HT-29 (cell line): ENCODE data around the gene LGALS7B. TPM values are rescaled to one million over a fixed set of nuclear protein-coding genes. Genes with fewer than 3 reads are reported as not detected.
"Not testable (repeated sequence)": the region's sequence is repeated elsewhere in the genome, so short reads cannot be mapped to it uniquely, and the experiment has no call there.

ENCODE experiments used
- DNase-seq: peaks from one replicate; pipeline ENCODE4 v3.0.0-alpha.2; 2015; ENCODE audit warnings: low spot score
- total RNA-seq: library from RNA; depleted of rRNA; stranded (reverse); fragments of >200 nt; shearing (Covaris generic); gene quantifications from 2 replicates; pipeline ENCODE4 v1.2.3, GENCODE V29; 2014

LGALS7B gene
- total RNA-seq, 1 experiment from 2014 or later = not detected

DNA sequence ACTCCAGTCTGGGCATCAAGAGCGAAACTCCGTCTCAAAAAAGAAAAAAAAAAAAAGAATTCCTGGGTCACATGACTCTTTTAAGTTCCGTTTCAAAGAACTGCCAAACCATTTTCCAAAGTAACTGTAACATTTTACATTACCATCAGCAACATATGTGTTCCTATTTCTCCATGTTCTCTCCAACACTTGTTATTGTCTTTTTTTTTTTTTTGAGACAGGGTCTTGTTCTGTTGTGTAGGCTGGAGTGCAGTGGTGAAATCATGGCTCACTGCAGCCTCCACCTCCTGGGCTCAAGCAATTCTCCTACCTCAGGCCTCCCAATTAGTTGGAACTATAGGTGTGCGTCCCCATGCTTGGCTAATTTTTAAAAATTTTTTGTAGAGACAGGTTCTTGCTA, 6.5 kb downstream of the LGALS7B start:
- no peak for DNase-seq

DNA sequence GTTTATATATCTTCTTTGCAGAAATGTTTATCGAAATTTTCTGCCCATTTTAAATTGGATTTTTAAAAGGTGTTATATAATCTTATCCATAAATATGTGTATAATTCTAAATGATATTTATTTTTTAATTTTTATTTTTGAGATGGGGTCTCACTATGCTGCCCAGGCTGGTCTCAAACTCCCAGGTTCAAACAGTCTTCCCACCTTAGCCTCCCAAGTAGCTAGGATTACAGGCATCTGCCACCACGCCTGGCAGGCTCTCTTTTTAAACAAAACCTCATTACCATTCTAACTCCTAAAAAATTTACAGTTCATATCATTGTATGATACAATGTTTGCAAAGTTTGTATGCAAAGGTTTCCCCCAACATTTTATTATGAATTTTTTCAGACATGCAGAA, 7.2 kb downstream of the LGALS7B start:
- DNase-seq = no peak

DNA sequence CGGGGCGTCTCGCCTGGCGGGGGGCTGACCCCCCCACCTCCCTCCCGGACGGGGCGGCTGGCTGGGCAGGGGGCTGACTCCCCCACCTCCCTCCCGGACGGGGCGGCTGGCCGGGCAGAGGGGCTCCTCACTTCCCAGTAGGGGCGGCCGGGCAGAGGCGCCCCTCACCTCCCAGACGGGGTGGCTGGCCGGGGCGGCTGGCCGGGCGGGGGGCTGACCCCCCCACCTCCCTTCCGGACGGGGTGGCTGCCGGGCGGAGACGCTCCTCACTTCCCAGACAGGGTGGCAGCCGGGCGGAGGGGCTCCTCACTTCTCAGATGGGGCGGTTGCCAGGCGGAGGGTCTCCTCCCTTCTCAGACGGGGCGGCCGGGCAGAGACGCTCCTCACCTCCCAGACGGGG, 8.8 kb downstream of the LGALS7B start:
- not testable (repeated sequence) for DNase-seq

DNA sequence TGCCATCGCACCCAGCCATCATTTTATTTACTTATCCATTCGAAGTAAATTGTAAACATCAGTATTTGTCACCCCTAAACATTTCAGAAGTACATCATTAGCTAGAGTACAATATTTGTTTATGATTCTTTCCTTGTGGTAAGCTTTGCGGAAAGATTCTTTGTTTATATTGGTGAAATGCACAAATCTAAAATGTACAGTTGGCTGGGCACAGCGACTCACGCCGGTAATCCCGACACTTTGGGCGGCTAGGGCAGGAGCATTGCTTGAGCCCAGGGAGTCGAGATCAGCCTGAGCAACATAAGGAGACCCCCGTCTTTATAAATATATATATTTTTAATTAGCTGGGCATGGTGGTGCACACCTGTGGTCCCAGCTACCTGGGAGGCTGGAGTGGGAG, 10.1 kb downstream of the LGALS7B start:
- DNase-seq = no peak

DNA sequence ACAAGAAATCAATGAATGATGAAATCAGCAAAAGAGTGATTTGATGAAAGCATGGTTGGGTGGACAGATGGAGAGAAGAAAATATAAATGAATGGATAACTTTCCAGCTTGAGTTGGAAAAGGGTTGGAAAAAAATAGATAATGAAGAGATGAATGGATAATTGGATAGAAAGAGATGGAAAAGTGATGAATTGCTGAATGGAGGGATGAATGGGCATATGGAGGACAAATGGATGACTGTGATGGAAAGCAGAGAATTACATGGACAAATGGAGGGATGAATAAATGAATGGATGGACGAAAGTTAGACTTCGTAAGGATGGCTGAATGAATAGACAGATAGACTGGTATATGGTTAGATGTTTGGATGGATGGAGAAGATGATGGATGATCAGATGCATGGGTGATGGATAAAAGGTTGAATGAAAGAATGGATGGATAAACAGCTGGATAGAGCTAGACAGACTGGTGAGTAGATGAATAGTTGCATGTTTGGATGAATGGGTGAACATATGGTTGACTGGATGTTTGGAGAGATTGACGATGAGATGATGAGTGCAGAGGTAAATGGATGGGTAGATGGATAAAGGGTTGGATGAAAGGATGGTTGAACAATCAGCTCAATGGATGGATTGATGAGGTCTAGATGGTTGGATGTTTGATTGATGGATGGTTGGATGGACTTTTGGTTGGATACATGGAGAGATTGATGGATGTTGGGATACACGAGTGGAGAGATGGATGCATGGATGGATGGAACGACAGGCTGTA, 11.8 kb downstream of the LGALS7B start:
- no peak for DNase-seq

DNA sequence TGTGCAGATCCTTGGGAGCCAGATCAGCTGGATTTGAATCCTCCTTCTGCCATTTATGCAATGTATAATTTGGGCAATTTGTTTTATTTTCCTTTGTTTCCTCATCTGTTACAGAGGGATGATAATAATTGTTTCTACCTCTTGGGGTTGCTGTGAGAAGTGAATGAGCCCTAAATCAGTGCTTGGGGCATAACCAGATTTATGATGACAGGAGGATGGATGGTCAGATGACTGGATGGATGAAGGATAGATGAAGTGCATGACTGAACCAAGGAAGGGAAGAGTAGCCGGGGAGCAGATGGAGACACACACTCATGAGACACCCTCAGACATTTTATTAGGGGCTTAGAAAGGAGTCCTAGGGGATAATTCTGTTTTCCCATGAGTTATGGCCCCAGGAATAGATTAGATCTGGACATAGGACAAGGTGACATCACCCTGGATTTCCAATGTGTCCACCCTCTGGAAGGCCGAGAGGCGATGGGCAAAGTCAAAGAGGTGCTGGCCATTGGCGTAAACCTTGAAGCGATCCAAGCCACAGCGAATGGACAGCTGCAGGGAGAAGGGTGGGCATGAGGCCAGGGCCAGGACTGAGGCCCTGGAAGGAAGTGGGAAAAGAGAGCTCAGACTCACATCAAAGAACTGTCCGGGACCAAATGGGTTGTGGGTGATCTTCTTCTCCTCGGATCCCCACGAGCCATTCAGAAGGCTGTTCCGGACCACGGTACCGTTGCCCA, 12.5 kb downstream of the LGALS7B start:
- DNase-seq = no peak

DNA sequence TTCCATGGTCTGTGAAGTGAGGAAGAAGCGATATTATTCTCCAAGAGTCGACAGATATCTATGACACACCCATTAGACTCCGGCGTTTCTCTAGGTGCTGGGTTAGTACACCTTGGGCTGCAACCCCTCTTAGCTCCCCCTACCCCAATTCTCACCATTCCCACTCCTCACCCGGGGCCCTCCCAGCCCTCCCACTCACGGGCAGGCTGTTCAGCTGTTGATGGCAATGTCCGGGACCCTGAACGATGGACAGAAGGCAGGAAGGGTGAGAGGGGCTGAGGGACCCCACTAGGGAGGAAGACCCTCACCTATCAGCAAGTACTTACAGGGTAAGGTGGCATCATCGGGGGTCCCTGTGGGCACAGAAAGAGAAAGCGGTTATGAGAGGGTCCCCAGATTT, 14.5 kb downstream of the LGALS7B start:
- DNase-seq = no peak

DNA sequence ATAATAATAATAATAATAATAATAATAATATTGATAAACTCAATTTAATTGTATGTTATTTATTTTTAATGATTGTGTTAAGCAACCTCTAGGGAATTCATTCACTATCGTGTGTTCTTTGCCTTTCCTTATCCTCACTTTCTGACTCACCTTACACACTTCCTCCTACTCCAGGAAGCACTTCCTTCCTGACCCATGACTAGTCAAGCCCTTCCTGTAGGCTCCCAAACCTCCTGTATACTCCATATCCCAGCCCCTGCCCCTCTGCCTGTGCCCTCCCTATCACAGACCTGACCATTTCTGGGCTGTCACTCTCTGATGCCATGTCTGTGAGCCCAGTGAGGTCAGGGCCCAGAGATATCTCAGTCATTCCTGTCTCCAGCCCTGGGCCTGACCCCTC, 16.2 kb downstream of the LGALS7B start:
- DNase-seq = no peak

DNA sequence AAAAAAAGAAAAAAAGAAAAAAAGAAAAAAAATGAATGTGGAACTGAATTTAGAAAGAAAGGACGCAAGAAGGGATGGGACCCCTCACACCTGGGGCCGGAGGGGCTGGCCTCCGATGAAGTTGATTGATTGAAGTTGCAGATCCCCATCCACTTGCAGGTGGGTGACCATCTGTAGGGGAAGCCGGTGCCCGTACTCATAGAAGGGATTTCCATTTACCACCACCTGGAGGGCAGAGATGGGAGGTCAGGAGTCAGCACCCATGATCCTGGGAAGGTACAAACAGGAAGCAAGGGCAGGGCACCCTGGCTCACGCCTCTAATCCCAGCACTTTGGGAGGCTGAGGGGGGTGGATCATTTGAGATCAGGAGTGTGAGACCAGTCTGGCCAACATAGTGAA, 17.4 kb downstream of the LGALS7B start:
- DNase-seq = no peak

DNA sequence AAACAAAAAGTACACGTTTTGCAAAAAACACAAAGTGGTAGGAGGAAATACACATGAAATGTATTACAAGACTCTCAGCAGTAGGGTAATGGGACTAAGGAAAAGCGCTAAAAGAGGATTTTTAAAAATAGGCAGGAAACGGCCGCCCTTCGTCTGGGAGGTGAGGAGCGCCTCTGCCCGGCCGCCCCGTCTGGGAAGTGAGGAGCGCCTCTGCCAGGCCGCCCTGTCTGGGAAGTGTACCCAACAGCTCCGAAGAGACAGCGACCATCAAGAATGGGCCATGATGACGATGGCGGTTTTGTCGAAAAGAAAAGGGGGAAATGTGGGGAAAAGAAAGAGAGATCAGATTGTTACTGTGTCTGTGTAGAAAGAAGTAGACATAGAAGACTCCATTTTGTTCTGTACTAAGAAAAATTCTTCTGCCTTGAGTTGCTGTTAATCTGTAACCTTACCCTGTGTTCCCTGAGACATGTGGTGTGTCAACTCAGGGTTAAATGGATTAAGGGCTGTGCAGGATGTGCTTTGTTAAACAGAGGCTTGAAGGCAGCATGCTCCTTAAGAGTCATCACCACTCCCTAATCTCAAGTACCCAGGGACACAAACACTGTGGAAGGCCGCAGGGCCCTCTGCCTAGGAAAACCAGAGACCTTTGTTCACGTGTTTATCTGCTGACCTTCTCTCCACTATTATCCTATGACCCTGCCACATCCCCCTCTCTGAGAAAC, 18.5 kb downstream of the LGALS7B start:
- not testable (repeated sequence) for DNase-seq

DNA sequence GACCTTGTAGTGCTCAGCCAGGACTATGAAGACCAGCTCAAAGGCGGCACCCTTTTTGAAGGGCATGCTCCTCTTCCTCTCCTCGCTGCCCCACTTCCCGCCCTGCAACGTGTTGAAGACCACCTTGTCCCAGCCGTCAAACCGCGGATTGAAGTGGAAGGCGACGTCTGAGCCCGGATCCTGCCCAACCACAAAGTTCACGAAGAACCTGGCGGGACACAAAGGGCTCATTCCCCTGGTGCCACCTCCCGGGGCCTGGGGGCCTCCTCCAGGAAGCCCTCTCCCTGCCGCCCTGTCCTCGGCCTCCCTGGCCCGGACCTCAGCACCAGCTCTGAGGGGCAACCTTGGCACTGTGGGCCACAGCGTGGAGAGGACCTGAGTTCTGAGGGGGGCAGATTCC, 19.7 kb downstream of the LGALS7B start:
- DNase-seq = no peak

DNA sequence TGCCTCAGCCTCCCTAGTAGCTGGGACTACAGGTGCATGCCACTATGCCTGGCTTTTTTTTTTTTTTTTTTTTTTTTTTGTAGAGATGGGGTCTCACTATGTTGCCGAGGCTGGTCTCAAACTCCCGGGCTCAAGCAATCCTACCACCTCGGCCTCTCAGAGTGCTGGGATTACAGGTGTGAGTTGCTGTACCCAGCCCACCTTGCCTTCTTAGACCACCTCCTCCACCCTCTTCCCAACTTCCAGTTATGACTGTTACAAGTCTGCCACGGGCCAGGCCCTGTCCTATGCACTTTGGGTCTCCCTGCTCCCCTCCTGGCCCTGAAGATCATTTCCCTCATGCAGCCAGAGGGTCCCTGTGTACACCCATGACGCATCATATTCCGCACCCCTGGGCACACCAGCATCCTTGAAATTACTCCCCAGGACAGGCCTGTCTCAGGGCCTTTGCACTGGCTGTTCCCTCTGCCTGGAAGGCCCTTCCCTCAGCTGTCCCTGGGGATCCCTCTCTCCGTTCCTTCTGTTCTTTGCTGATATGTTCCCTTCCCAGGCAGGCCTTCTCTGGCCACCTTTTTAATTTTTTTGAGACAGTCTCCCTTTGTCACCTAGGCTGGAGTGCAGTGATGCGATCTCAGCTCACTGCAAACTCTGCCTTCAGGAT, 20.7 kb downstream of the LGALS7B start:
- DNase-seq = no peak

DNA sequence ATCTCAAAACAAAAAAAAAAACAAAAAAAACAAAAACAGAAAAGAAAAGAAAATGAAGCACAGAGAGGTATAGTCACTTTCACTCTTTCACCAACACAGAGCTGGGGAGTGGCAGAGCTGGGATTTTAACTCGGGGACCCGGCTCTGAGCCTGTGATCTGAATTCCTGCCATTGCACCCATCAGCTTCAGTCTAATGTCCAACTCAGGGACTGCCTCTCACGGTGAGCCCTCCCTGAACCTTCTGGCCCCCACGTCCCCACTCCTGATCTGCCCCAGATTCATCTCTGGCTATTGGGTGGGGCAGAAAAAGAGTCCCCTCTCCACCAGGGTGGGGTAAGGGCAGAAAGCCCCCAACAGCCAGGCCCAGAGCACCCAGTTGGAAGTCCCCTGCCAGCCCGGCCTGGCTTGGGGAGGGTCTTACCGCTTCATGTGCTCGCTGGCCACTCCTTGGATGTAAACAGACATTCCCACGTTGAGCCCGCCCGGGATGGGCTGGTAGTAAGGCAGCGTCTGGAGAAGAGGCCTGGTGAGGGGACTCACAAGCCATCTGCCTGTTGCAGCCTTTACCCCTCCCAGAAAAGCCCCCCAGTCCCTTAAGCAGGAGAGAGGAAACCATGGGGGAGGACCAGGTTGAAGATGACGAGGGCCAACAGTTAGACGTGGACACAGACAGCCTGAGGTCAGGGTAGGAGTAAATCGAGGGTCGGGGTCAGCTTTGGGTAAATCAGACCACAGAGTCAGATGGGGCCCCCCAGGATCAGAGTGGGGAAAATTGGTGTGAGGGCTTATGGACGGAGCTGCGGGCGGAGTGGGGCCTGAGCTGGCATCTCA, 23.2 kb downstream of the LGALS7B start:
- DNase-seq = peak; percentile 57

DNA sequence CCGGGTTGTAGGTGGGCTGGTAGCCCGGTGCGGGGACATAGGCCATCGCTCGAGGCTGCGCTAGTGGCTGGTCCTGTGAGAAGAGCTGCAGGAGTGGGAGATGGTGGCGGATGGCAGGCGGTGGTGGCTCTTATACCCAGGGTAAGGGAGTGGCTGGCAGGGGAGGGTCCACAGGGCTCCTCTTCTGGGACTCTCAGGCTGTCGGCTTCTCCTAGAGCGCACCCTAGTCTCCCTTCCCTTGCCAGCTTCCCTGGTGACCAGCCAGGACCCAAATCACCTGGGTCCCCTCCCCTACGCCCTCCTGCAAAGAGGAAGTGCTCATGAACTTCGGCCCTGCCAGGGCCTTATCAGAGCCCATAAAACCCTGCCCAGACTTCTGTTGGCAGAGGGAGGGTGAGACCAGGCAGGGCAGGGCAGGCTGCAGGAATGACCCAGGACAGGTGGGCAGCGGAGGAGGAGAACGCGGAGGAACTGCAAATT, 23.9 kb downstream of the LGALS7B start, which contains the start of gene LGALS4:
TSS of gene LGALS4 (minus strand) at position 105 of the 480 bp plus-strand sequence. CDS start at position 46, 59 bp downstream.
- peak; percentile 99 for DNase-seq

DNA sequence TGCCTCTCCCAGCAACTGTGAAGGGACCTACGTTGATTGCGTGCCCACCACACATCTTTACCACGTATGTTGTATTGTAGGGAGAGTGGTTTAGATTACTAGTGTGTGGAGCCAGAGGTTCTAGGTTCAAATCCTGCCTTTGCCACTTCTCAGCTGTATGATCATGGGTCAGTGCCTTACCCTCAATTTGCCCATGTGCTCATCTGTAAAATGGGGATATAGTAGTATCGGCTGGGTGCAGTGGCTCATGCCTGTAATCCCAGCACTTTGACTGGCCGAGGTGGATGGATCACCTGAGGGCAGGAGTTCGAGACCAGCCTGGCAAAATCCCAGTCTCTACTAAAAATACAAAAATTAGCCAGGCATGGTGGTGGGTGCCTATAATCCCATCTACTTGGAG, 24.3 kb downstream of the LGALS7B start:
- DNase-seq = no peak

DNA sequence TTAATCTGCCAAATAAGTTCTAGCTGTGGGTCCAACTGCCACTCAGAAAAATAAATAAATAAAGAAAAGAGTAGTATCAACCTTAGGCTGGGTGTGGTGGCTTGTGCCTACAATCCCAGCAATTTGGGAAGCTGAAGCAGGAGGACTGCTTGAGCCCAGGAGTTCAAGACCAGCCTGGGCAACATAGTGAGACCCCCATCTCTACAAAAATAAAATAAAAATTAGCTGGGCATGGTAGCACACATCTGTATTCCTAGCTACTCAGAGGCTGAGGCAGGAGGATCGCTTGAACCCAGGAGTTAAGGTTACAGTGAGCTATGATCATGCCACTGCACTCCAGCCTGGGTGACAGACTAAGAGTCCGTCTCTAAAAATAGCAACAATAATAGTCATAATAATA, 24.9 kb downstream of the LGALS7B start:
- not testable (repeated sequence) for DNase-seq

DNA sequence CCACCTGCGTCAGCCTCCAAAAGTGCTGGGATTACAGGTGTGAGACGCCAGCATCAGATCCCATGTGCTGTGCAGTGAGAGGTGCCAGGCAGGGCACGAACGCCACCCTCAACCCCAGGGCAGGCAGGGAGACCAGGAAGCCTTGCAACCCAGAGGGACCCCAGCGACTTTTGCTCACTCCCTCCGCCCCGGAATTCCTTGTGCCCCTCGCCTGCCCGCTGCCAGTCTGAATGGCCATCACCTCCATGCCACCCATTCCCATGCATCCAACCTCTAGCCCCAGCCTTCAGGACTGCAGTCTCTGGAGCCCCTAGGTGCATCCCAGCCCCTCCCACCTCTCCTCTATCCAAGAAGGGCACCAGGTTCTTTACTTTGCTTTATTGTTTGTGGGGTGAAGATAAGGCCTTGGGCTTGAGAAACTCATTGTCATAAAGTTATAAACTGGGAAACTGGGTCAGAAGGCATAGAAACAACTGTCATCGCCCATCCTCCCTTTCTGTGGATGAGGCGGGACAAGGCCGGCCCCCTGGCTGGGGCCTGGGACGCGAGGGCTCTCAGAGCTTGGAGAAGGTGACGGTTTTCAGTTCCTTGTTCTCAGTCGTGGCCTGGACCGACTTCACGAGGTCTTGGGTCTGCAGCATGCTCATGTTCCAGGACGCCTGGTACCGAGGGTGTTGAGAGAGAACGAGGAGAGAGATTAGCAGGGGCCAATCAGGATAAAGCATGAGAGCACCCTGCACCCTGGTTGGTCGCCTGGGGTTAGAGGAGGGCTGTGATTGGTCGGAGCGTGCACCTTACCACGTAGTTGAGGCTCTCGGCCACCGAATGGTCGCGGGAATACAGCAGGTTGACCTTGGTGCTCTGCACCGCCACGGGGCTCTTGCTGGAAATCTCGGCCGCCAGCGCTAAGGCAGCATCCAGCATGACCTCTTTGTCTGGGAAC, 26.3 kb downstream of the LGALS7B start:
- no peak for DNase-seq

DNA sequence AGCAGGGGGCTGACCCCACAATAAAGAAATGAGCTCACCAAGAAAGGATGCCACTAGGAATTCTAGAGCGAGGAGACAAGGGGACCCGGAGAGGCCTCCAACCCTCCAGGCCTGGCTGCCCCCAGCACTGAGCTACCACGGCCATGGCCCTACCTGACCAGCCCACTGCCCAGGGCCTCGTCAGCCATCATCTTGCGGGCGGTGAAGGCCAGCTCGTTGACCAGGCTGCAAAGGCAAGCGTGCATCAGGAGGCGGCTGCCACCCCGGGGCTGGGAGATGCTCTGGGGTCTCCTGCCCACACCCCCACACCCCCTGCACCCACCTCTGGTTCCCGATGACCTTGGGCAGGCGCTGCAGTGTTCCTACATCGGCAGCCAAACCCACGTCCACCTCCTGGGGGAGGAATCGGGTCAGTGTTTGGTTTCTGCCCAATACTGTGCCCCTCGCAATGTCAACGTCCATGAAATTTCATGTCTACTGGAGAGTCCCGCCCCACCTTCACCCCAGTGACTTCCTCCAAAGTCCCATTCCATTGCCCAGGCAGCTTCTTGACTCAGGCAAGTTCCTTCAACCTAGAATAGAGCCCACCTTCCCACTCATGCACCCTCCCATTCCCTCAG, 27.2 kb downstream of the LGALS7B start:
- no peak for DNase-seq

DNA sequence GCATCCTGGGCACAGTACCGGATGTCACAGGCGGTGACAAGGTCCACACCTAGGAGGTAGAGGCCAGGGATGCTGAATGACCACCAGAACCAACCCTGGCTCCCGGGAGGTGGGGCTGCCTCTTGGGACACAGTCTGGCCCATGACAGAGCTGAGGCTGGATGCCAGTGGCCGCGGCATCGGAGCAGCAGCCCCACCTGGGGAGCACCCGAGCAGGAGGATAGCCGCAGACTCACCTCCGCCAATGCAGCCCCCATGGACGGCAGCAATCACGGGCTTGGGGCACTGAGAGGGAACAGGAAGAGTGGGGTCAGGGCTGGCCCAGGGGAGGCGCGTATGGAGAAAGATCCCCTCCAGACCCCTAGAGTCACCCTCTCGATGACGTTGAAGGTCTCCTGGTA, 28.1 kb downstream of the LGALS7B start:
- DNase-seq = no peak
